GM21717 (cell line): ENCODE results near the gene RABGAP1L.
"Not testable (repeated sequence)": the region's sequence is repeated elsewhere in the genome, so short reads cannot be mapped to it uniquely, and the experiment has no call there.

Experiments used
- ATAC-seq: cut with Tn5 transposase; IDR thresholded peaks from one replicate; pipeline ENCODE4 v1.9.1; 2021; ENCODE audit warnings: mild to moderate bottlenecking, moderate library complexity; ENCODE audit not compliant: unreplicated experiment

The RABGAP1L gene

DNA sequence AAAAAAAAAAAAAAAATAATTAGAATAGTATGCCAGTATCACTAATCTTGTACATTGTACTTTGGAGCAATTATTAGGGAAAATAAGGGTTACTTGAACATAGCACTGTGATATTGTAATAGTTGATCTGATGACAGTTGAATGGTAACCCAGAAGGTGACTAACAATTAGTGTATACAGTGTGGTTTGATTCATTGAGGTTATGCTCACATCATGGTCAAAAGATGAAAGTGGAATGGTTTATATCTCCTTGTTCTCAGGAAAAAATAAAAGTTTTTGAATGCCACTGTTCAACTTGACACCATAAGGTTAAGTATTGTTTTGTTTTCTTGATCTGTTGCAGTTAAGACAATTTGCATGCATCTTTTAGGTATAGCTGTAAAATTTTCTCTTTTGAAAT is 375.5 kb downstream of the RABGAP1L start:
- no peak for ATAC-seq

DNA sequence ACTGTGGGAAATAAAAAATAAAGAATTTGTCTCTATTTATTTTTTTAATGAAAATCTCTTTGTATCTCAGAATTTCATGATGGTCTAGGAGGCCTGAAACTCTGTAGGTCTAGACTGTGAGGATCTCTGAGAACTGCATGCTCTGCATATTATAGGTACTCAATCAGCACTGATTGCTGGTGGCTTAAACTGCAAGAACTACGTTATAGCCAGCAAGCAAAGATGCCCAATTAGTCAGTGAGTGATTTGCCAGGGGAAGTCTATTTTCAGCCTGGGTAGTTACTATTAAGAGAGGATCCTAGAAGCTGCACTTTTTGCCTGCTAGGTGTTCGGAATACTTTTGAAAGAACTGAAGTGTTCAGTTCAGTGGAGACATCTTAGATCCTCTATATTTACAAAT is 375.9 kb downstream of the RABGAP1L start:
- ATAC-seq: no peak

DNA sequence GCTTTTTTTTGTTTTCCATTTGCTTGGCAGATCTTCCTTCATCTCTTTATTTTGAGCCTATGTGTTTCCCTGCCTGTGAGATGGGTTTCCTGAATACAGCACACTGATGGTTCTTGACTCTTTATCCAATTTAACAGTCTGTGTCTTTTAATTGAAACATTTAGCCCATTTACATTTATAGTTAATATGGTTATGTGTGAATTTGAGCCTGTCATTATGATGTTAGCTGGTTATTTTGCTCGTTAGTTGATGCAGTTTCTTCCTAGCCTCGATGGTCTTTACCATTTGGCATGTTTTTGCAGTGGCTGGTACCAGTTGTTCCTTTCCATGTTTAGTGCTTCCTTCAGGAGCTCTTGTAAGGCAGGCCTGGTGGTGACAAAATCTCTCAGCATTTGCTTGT is 384.1 kb downstream of the RABGAP1L start:
- not testable (repeated sequence) for ATAC-seq

DNA sequence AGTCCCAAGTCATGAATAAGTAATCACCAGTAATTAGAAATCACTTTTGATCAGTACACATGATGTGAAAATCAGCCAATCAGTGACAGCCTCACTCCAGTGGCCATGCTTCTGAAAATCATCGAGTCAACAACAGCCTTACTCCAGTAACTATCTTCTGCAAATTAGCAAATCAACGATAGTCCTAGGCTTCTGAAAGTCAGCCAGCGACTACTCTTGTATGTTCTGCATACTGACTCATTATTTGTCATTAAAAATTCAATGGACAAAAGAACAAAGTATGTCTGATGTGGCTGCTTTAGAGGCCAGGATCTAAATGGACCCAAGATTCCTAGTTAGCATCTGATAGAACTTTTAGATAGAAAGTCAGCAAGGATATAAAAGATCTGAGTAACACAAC is 391.0 kb downstream of the RABGAP1L start:
- ATAC-seq: no peak

DNA sequence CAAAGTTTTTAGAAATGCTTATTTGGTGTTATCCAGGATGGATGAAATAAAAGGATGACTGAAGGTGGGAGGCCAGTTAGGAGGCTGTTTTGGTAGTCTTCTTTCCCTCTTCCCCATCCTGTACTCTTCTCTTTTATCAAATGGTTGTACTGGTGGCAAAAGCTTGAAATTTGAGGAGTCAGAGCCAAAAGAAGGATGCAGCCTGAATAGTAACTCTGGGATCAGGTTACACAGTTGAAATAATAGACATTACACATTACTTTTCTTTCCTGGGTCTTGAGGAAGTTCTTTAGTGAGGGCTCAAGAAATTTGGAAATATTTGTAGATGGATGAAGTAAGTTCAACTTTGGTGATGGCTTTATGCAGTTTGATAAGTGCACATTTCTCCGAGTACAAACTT is 397.1 kb downstream of the RABGAP1L start:
- ATAC-seq: no peak

DNA sequence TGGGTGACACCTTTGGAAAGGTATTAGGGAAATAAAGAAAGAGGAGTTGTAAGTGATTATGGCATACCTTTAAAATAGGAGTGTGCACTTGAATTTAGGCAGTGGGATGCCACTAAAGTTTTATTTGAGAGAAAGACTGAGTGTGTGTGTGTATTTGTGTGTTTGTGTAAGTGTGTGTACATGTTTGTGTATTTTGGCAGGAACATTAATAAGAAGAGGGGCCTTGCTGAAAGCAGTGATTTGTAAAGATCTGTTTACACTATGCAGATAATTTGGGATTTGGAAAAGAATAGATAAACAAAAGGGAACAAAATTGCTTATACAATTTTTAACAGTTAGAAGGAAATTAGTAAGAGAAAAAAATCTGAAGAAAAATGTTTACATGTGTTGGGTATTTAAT is 409.2 kb downstream of the RABGAP1L start:
- no peak for ATAC-seq

DNA sequence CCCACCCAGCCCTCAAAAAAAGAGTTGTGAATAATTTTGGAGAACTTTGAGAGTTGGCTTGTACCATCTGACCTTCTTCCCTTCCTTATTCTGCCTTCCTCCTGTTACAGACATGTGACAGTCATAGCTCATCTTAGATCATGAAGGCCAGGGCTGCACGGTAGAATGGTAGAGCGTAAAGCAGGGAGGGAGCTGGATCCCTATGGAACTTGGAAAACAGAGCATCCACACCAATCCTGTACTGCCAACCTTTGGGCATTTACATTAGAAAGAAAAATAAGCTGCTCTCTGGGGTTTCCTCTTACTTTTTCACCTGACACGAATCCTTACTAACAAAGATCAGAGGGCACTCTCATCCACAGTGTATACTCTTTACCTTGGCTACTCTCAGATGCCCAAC is 409.9 kb downstream of the RABGAP1L start:
- no peak for ATAC-seq

DNA sequence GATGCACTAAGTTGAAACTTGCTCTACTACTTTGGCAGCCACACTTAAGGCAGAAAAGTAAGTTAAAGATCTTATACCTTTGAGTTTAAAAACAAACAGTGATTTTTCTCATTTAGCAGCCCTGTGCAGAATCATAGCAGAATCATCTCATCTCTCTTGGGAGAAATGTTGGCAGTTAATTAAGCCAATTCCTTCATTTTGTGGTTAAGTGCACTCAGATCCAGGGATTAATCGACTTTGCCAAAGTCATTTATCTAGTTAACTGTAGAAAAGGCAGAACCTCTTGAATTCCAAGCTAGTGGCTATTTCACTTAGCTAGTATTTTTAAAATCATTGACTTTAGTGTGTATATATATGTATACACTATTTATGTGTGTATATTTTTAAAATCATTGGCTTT is 413.5 kb downstream of the RABGAP1L start:
- ATAC-seq: no peak

DNA sequence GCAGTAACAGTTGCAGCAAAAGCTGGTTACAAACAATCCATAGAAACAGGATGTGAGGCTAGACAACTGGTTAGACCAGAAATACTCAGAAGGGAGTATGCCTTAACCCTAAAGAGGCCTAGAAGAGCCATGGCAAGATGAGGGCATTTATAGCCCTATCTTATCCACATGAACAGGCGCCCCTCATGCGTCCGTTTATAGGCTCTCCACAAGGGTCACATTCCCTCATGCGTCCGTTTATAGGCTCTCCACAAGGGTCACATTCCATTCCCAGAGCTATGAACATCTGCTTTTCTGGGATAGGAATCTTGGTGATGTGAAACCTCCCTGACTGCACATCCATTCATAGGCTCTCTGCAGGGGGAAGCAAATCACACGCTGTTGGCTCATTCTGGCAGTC is 416.8 kb downstream of the RABGAP1L start:
- not testable (repeated sequence) for ATAC-seq

DNA sequence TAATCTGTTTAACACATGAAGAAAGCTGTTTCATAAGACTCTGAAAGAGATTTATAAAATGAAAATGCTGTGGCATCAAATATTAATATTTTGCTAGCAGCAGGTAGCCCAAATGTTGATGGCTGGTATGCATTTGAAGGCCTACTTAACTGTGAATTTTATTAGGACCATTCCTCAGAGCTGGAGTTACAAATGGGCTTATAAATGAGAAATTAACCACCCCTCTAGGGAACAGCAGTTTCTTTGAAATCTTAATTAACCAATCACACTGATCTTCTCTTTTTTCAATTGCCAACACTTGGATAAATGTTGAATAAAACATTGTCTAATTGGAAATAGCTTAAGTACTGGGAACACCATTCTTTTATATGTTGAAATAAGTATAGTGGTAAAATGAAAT is 418.4 kb downstream of the RABGAP1L start:
- no peak for ATAC-seq

DNA sequence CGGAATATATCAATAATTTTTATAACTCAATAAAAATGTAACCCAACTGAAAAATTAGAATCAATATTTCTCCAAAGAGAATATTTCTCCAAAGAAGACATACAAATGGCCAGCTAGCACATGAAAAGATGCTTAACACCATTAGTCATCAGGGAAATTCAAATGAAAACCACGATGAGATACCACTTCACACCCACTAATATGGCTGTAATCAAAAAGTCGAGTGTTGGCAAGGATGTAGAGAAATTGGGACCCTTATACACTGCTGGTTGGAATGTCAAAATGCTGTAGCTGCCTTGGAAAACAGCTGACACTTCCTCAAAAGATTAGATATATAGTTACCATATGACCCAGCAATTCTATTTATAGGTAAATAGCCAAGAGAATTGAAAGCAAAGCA is 421.5 kb downstream of the RABGAP1L start:
- ATAC-seq: no peak

DNA sequence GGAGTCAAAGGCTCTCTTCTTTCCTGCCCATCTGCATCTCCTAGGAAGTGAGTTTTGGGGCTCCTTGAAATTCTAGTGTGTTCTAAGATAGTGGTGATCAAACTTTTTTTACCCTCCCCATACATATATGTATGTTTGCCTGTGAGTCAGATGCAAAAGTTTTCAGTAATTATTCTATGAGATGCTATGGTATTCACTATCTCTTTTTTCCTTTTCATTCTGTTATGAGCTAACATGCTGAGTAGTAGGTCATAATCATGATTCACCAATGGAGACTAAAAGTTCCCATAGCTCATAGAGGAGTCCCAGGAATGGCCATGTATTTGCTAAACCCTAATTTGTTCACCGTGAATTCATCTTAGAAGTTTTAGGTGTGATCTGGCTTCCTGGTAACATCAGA is 424.0 kb downstream of the RABGAP1L start:
- no peak for ATAC-seq

DNA sequence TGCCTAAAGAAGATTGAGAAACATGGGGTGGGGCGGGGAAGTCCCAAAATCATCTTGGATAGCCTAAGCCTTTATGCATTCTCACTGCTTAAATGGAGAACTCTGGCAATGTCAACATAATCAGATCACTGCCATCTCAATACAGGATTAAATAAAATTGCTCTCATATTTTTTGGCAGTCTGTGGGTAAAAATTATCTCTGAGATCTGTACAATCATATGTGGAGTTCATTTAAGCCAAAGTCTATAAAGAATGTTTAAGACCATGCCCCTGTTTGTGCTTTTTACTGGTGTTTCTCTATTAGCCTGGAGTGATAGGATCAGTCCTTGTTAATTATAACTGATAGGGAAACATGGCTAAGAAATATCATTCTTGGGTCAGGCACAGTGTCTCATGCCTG is 424.8 kb downstream of the RABGAP1L start:
- no peak for ATAC-seq

DNA sequence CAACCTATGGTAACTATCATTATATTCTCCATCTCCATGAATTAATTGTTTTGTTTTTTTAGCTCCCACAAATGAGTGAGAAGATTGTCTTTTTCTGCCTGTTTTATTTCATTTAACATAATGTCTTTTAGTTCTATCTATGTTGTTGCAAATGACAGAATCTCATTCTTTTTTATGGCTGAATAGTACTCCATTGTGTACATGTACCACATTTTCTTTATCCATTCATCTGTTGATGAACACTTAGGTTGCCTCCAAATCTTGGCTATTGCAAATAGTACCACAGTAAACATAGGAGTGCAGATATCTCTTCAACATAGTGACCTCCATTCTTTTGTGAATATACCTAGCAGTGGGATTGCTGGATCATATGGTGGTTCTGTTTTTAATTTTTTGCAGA is 429.3 kb downstream of the RABGAP1L start:
- ATAC-seq: not testable (repeated sequence)

DNA sequence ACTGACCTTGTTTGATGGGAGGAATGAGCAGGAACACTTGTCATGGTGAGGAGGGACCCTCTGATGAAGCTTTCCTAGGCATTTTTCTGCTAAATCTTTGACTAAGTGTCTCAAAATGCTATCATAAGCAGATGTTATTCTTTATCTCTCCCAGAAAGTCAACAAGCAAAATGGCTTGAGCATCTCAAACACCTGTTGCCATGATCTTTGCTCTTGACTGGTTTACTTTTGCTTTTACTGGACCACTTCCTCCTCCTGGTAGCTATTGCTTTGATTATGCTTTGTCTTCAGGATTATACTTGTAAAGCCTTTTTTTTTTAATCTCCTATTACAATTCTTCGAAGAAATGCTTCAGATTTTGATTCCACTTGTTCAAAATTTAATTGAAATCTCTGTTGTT is 445.9 kb downstream of the RABGAP1L start:
- ATAC-seq: no peak

DNA sequence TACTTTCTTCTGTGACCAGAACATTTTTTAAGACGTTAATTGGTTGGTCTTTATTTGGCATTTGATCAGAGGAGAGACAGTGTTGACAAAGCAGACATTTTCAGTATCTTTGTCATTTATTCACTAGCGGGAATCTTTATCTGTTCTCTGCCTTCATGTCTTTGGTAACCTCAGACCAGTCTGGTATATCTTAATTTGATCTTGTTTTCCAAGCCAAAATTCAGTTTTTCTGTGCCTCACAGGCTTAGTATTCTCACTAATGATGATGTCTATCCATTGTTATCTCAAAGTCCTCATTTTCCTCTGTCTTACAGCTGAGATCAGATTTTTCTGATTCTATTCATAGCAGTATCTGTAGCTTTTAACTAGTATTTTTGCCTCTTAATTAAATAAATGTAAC is 447.2 kb downstream of the RABGAP1L start:
- ATAC-seq: no peak

DNA sequence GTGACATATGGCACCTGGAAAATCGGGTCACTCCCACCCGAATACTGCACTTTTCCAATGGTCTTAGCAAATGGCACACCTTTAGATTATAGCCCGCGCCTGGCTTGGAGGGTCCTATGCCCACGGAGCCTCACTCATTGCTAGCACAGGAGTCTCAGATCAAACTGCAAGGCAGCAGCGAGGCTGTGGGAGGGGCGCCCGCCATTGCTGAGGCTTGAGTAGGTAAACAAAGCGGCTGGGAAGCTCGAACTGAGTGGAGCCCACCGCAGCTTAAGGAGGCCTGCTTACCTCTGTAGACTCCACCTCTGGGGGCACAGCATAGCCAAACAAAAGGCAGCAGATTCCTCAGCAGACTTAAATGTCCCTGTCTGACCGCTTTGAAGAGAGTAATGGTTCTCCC is 458.6 kb downstream of the RABGAP1L start:
- ATAC-seq: not testable (repeated sequence)

DNA sequence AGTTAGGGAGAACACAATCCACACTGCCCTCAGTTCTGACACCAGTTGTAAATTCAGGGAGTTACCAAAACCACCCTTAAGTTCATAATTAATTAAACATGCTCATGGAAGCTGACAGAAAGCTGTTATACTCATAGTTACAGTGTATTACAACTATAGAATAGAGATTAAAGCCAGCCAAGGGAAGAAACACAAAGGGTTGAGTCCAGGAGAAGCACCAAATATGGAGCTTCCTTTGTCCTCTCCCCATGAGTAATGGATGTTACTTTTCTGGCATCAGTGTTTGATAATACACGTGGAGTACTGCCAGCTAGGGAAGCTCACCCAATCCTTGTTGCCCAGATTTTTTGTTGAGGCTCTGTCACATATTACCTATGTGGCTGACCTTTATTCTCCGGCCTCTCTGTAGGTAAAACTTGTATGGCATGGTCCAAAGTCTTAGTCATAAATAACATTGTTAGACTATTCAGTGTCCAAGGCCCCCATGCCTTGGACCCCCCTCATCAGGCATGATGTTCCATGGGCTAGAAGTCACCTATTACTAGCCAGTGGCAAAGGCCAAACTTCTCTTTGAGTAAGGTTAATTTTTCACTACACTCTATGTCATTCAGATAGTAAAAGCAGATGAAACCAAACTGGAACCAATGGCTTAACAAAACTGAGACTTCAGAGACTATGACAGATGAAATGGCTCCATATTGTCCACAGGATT is 464.2 kb downstream of the RABGAP1L start:
- no peak for ATAC-seq

DNA sequence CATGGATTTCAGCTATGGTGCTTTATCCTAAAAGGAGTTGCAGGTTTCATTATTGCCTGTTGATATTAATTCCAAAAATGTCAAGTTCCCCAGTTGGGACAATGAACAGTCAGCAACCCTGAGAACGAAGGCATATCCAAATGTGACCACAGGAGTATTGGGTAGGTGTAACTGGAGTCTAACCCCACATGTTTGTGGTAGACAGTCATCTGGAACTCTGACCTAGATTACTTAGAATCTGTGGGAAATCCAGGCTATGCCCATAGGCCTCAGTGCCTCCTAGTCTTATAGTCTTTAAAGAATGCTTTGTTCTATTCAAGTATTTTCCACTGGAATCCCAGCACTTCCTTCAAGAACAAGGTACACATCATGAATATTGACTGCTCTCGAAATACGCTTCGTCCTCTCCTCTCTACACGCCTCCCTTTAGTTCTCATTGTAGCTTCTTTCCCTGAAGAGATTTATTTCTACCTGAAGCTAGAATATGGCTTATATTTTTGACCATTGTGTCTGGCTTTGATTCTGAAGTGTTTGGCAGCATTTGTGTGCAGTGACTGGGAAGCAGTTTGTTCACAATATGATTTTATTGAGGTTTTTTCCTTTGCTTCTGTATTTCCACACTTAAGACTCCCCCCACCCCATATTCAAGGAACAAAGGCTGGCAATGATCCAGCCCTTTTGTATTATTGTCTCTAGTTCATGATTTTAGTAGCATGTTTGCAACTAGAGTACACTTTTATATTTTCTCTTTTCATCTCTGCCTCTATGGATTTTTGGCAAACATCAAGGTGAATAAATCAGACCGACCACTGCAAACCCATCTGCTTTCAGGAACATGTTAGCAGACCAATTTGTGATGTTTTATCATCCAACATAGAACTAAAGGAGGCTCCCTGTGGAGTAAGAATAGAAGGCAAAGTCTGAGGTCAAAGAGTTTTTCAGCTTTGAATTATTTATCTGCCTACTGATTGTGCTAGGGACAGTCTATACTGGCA is 467.0 kb downstream of the RABGAP1L start:
- no peak for ATAC-seq

DNA sequence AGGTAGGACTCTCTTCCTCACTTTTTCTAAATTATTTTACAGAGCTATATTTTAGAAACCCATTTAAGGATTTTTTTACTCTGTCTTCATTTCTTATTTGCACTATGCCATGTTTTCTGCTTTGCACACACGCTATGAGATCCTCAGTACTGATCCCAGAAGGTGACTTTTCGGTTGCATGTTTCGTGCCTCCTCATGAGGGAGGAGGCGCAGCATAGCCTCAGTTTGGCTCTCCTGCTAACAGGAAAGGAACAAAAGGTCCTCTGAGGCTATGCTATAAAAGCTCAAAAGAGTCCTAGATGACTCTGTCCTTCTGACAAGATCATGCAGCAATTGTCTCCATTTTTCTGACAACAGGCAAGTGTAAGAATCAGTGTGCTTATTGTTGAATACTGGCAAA is 478.2 kb downstream of the RABGAP1L start:
- ATAC-seq: no peak

DNA sequence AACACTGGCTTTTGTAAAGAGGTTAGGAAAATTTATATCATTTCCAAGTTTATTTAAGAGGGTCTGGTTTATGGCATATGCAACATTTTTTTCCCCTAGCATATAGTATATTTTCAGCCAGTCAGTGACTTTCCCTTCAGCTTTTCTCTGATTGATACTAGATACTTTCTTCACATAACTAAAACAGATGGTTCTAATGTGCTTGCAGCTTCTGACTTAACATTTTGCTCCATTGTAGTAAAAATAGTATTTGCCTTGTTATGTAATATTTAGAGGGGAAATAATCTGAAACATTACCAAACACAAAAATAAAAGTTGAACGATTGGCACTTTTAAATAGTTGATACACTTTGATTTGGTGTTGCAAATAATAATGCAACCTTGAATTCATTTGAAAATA is 480.1 kb downstream of the RABGAP1L start:
- no peak for ATAC-seq

DNA sequence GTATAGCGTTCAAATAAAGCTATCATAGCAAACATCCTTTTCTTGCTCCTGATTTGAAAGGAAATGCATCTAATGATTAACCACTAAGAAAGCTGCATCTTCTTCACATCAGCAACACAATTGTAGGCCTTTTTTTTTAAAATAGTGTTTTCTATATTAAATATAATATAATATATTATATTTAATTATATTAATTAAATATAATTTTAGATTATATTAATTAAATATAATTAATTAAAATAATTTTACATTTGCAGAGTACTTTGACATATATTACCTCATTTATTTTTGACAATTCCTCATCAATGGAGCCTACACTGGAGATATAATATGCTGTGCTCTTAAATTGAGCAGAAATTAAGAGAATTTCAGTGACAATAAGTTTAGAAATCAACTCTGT is 481.5 kb downstream of the RABGAP1L start:
- no peak for ATAC-seq
